GM12801 (cell line): Measurements from ENCODE around the gene TUT4.

Experiments
- CTCF ChIP-seq: IDR thresholded peaks from one replicate; pipeline ENCODE4 v1.5.1; 2011; ENCODE audit warnings: control low read depth; ENCODE audit not compliant: insufficient read length; ENCODE audit errors: extremely low read depth

Gene TUT4

GRCh38 chr1:52554267-52554640 is 1.4 kb upstream of the TUT4 start:
- TF ChIP-seq CTCF: no peak

GRCh38 chr1:52553362-52554266 is 722 bp upstream of the TUT4 start:
- TF ChIP-seq CTCF: no peak

GRCh38 chr1:52552236-52552504 is 722 bp downstream of the TUT4 start:
- no peak for TF ChIP-seq CTCF

GRCh38 chr1:52551507-52552235 is 1.2 kb downstream of the TUT4 start:
- no peak for TF ChIP-seq CTCF

GRCh38 chr1:52550447-52550846 is 2.4 kb downstream of the TUT4 start:
- no peak for TF ChIP-seq CTCF

- TF ChIP-seq CTCF: no peak
These were observed 3.6 kb downstream of the TUT4 start for GRCh38 chr1:52549267-52549666.

GRCh38 chr1:52546852-52547251 is 6.0 kb downstream of the TUT4 start:
- no peak for TF ChIP-seq CTCF
